Type B pancreatic cell (in vitro differentiated cells): ENCODE data around the gene KRTAP10-3. TPM values are rescaled to one million over a fixed set of nuclear protein-coding genes. Genes with fewer than 3 reads are reported as not detected.

Source experiments
- DNase-seq: peaks from one replicate; pipeline ENCODE4 v3.0.0; 2021; ENCODE audit warnings: mixed read lengths; ENCODE audit not compliant: unreplicated experiment; ENCODE audit errors: extremely low spot score
- H3K27ac Mint-ChIP-seq: 2 replicates; pipeline ENCODE4 v1.8.0; 2021; ENCODE audit warnings: mild to moderate bottlenecking, mixed read lengths
- H3K27me3 Mint-ChIP-seq: 2 replicates; pipeline ENCODE4 v1.8.0; 2021; ENCODE audit warnings: mixed read lengths
- H3K36me3 Mint-ChIP-seq: 2 replicates; pipeline ENCODE4 v1.8.0; 2021; ENCODE audit warnings: mixed read lengths
- H3K4me1 Mint-ChIP-seq: one replicate; pipeline ENCODE4 v1.8.0; 2021; ENCODE audit warnings: mixed read lengths; ENCODE audit not compliant: unreplicated experiment
- H3K4me3 Mint-ChIP-seq: 2 replicates; pipeline ENCODE4 v1.8.0; 2021; ENCODE audit warnings: mild to moderate bottlenecking, mixed read lengths
- H3K9me3 Mint-ChIP-seq: 2 replicates; pipeline ENCODE4 v1.8.0; 2021; ENCODE audit warnings: mixed read lengths
- CTCF ChIP-seq: fragments of 200-600 bp; sonication (generic); conservative IDR thresholded peaks from 2 replicates; pipeline ENCODE4 v1.5.0; 2021; ENCODE audit warnings: antibody characterized with exemption, mild to moderate bottlenecking
- total RNA-seq: library from RNA; stranded (reverse); gene quantifications from 2 replicates; pipeline ENCODE4 v1.2.1, GENCODE V29; 2021; ENCODE audit warnings: low replicate concordance

Gene KRTAP10-3
- total RNA-seq, 1 donor from 2014 or later, result not detected

- TF ChIP-seq CTCF, result no peak
- H3K4me1 Mint-ChIP-seq, result peaks cover 8% of the 10 kb centered on the region
- no peak for DNase-seq
- H3K4me3 Mint-ChIP-seq, result no peak overlapping the region
- no peaks in the 10 kb centered on the region for H3K27me3 Mint-ChIP-seq
- H3K27ac Mint-ChIP-seq, result no peak overlapping the region
- no peaks in the 10 kb centered on the region for H3K9me3 Mint-ChIP-seq
- no peaks in the 10 kb centered on the region for H3K36me3 Mint-ChIP-seq
These were observed 49.1 kb downstream of the KRTAP10-3 start for GRCh38 chr21:44509539-44509938.

DNA sequence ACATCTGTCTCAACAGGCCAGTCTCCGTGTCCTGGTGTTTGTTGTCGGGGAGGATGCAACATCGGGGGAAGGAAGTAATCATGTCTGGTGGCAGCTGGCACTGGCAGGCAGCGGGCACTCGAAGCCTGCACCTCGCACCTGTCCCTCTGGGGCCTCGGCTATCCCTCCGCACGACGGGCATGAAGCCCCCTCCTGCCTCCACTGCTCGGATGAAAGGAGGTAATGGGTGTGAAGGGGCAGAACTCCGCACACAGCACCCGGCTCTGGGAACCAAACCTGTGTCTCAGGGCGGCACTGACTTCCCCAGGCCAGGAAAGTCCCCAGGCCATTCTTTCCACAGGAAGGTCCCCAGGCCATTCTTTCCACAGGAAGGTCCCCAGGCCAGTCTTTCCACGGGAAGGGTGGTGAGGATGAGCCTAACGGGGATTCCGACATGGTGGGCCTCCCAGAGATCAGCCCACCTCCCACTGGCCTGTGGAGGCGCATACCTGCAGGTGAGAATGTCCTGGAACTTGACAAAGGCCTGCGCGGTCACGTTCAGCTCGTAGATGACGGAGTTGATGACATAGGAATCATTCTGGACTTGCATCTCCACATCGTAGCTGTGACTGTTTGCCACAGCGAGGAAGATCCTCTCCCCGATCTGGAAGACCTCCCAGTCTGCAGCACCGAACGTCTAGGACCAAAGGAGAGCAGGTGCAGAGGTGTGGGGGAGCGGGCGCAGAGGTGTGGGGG lies 49.7 kb downstream of the KRTAP10-3 start:
- Mint-ChIP-seq H3K36me3 (no peaks in the 10 kb centered on the region), H3K4me3 (no peak overlapping the region), H3K27ac (no peak overlapping the region), H3K27me3 (no peaks in the 10 kb centered on the region), H3K4me1 (peaks cover 8% of the 10 kb centered on the region), H3K9me3 (no peaks in the 10 kb centered on the region)
- no peak for TF ChIP-seq CTCF
- no peak for DNase-seq

GRCh38 chr21:44508426-44508710 lies 50.2 kb downstream of the KRTAP10-3 start:
- Mint-ChIP-seq H3K27ac (no peak overlapping the region), H3K9me3 (no peaks in the 10 kb centered on the region), H3K27me3 (no peaks in the 10 kb centered on the region)

More at GRCh38 chr21:44508426-44508710, 50.2 kb downstream of the KRTAP10-3 start:
- no peaks in the 10 kb centered on the region for H3K36me3 Mint-ChIP-seq
- TF ChIP-seq CTCF, result no peak
- DNase-seq, result no peak
- H3K4me1 Mint-ChIP-seq, result peaks cover 8% of the 10 kb centered on the region
- H3K4me3 Mint-ChIP-seq, result no peak overlapping the region

Other genes starting within 250 kb of the KRTAP10-3 start
- gene CFAP410, start 219.4 kb downstream of the KRTAP10-3 start, total RNA-seq, result 15.1 and 23.1 TPM in 2 replicates
- gene TRPM2, start 205.2 kb downstream of the KRTAP10-3 start, total RNA-seq, result 0.05 and 0.07 TPM in 2 replicates
- 6.4 and 8.7 TPM in 2 replicates for gene LRRC3, start 103.3 kb downstream of the KRTAP10-3 start, total RNA-seq
- not detected in 2 replicates for gene KRTAP10-1, start 18.6 kb downstream of the KRTAP10-3 start, total RNA-seq
- gene KRTAP10-2, start 7.3 kb downstream of the KRTAP10-3 start, total RNA-seq, result not detected in 2 replicates
- not detected in 2 replicates for gene KRTAP10-4, start 14.9 kb upstream of the KRTAP10-3 start, total RNA-seq
- gene KRTAP10-5, start 21.8 kb upstream of the KRTAP10-3 start, total RNA-seq, result not detected in 2 replicates
- gene KRTAP10-6, start 33.7 kb upstream of the KRTAP10-3 start, total RNA-seq, result not detected in 2 replicates
- not detected in 2 replicates for gene KRTAP10-7, start 41.8 kb upstream of the KRTAP10-3 start, total RNA-seq
- not detected in 2 replicates for gene KRTAP10-8, start 53.3 kb upstream of the KRTAP10-3 start, total RNA-seq
- not detected in 2 replicates for gene KRTAP10-9, start 68.3 kb upstream of the KRTAP10-3 start, total RNA-seq
- gene KRTAP10-10, start 78.6 kb upstream of the KRTAP10-3 start, total RNA-seq, result not detected in 2 replicates
- gene KRTAP10-11, start 87.6 kb upstream of the KRTAP10-3 start, total RNA-seq, result not detected in 2 replicates
- not detected in 2 replicates for gene KRTAP12-4, start 95.9 kb upstream of the KRTAP10-3 start, total RNA-seq
- not detected in 2 replicates for gene KRTAP12-3, start 99.1 kb upstream of the KRTAP10-3 start, total RNA-seq
- gene KRTAP12-2, start 108.1 kb upstream of the KRTAP10-3 start, total RNA-seq, result not detected in 2 replicates
- not detected in 2 replicates for gene KRTAP12-1, start 123.4 kb upstream of the KRTAP10-3 start, total RNA-seq
- gene KRTAP10-12, start 138.4 kb upstream of the KRTAP10-3 start, total RNA-seq, result not detected in 2 replicates
- gene TSPEAR, start 152.8 kb upstream of the KRTAP10-3 start, total RNA-seq, result 0.34 and 0.59 TPM in 2 replicates
- 75.6 and 92.4 TPM in 2 replicates for gene UBE2G2, start 243.0 kb upstream of the KRTAP10-3 start, total RNA-seq